Activated CD4-positive, alpha-beta T cell treated with anti-CD3 and anti-CD28 coated beads, Interleukin-2, amount 10 ng/mL, durations not matched to agents 7 days and 5 days (primary cell): ENCODE data around the gene RALGAPA2. TPM values are rescaled to one million over a fixed set of nuclear protein-coding genes. Genes with fewer than 3 reads are reported as not detected.
A peak's percentile ranks its signal among the peaks of the same experiment; 100 is the strongest.

Experiments
- CTCF ChIA-PET: fragments of 350-600 bp; sonication (Branson Sonifier 250); formaldehyde crosslinking; loops from one replicate; lab custom pipeline; 2021; ENCODE audit warnings: antibody characterized with exemption; lab: Charles Lee
- POLR2A ChIA-PET: fragments of 350-600 bp; sonication (Branson Sonifier 250); formaldehyde crosslinking; loops from one replicate; lab custom pipeline; 2021; ENCODE audit warnings: antibody characterized with exemption; lab: Charles Lee
- DNase-seq: peaks from one replicate; pipeline ENCODE4 v3.0.0-alpha.2; 2020
- H3K27ac Mint-ChIP-seq: one replicate; pipeline ENCODE4 v1.8.0; 2021; ENCODE audit warnings: mild to moderate bottlenecking, moderate library complexity, mixed read lengths
- H3K27me3 Mint-ChIP-seq: one replicate; pipeline ENCODE4 v1.8.0; 2021; ENCODE audit warnings: mixed read lengths
- H3K36me3 Mint-ChIP-seq: one replicate; pipeline ENCODE4 v1.8.0; 2021; ENCODE audit warnings: low read depth, mixed read lengths
- H3K4me1 Mint-ChIP-seq: one replicate; pipeline ENCODE4 v1.8.0; 2021; ENCODE audit warnings: mixed read lengths
- H3K4me3 Mint-ChIP-seq: one replicate; pipeline ENCODE4 v1.8.0; 2021; ENCODE audit warnings: mild to moderate bottlenecking, moderate library complexity, mixed read lengths
- H3K9me3 Mint-ChIP-seq: one replicate; pipeline ENCODE4 v1.8.0; 2021; ENCODE audit warnings: mixed read lengths
- total RNA-seq, 2 experiments: library from RNA; stranded (reverse); gene quantifications; one replicate each; pipeline ENCODE4 v1.2.3, GENCODE V29; 2021

Gene RALGAPA2
- total RNA-seq, 2 experiments from 2014 or later, result 26.4 to 31.7 TPM

GRCh38 chr20:20488388-20488787 is 224.1 kb downstream of the RALGAPA2 start:
- DNase-seq, result no peak
- no peaks in the 10 kb centered on the region for H3K27me3 Mint-ChIP-seq
- no peak overlapping the region for H3K4me3 Mint-ChIP-seq
- POLR2A ChIA-PET, result no interaction called here
- H3K9me3 Mint-ChIP-seq, result no peaks in the 10 kb centered on the region
- peaks cover 24% of the 10 kb centered on the region for H3K4me1 Mint-ChIP-seq
- no peak overlapping the region for H3K27ac Mint-ChIP-seq
- CTCF ChIA-PET, result interaction anchor here (1.2 kb wide), 1 partner anchor 8 kb away, joined by 4 read pairs; no protein-coding TSS in a partner anchor
- H3K36me3 Mint-ChIP-seq, result peaks cover 30% of the 10 kb centered on the region

GRCh38 chr20:20487811-20488210 is 224.6 kb downstream of the RALGAPA2 start:
- DNase-seq, result no peak
- H3K4me1 Mint-ChIP-seq, result peaks cover 24% of the 10 kb centered on the region

GRCh38 chr20:20483328-20483727 is 229.1 kb downstream of the RALGAPA2 start:
- Mint-ChIP-seq H3K36me3 (peaks cover 15% of the 10 kb centered on the region), H3K27ac (no peak overlapping the region), H3K4me3 (no peak overlapping the region), H3K4me1 (peaks cover 3% of the 10 kb centered on the region), H3K27me3 (no peaks in the 10 kb centered on the region), H3K9me3 (no peaks in the 10 kb centered on the region)
- CTCF ChIA-PET, result no interaction called here
- no peak for DNase-seq
- POLR2A ChIA-PET, result no interaction called here

More at GRCh38 chr20:20487811-20488210, 224.6 kb downstream of the RALGAPA2 start:
- Mint-ChIP-seq H3K9me3 (no peaks in the 10 kb centered on the region), H3K4me3 (no peak overlapping the region), H3K36me3 (peaks cover 30% of the 10 kb centered on the region), H3K27me3 (no peaks in the 10 kb centered on the region), H3K27ac (no peak overlapping the region)
- CTCF ChIA-PET, result interaction anchor here (0.7 kb wide), 3 partner anchors 71 to 377 kb away, joined by 3 to 4 read pairs (median 3); no protein-coding TSS in a partner anchor
- POLR2A ChIA-PET, result interaction anchor here (0.7 kb wide), 1 partner anchor 18 kb away, joined by 10 read pairs; no protein-coding TSS in a partner anchor

GRCh38 chr20:20482453-20482852 is 230.0 kb downstream of the RALGAPA2 start:
- Mint-ChIP-seq H3K27ac (no peak overlapping the region), H3K4me3 (no peak overlapping the region), H3K27me3 (no peaks in the 10 kb centered on the region), H3K9me3 (no peaks in the 10 kb centered on the region), H3K4me1 (peaks cover 2% of the 10 kb centered on the region), H3K36me3 (peaks cover 16% of the 10 kb centered on the region)
- POLR2A ChIA-PET, result no interaction called here
- DNase-seq, result no peak
- CTCF ChIA-PET, result interaction anchor here (0.9 kb wide), 1 partner anchor 15 kb away, joined by 3 read pairs; no protein-coding TSS in a partner anchor

- Mint-ChIP-seq H3K36me3 (peaks cover 9% of the 10 kb centered on the region), H3K4me3 (no peak overlapping the region), H3K9me3 (no peaks in the 10 kb centered on the region), H3K27me3 (no peaks in the 10 kb centered on the region), H3K4me1 (peaks cover 2% of the 10 kb centered on the region), H3K27ac (no peak overlapping the region)
- CTCF ChIA-PET, result no interaction called here
- POLR2A ChIA-PET, result no interaction called here
- DNase-seq, result no peak
Observed at GRCh38 chr20:20480689-20481088, 231.8 kb downstream of the RALGAPA2 start.

- H3K36me3 Mint-ChIP-seq, result peaks cover 9% of the 10 kb centered on the region
- no peak for DNase-seq
- H3K9me3 Mint-ChIP-seq, result no peaks in the 10 kb centered on the region
- H3K4me1 Mint-ChIP-seq, result peaks cover 2% of the 10 kb centered on the region
- no peak overlapping the region for H3K4me3 Mint-ChIP-seq
- ChIA-PET CTCF (no interaction called here), POLR2A (no interaction called here)
- H3K27me3 Mint-ChIP-seq, result no peaks in the 10 kb centered on the region
- H3K27ac Mint-ChIP-seq, result no peak overlapping the region
Observed at GRCh38 chr20:20480126-20480525, 232.3 kb downstream of the RALGAPA2 start.

GRCh38 chr20:20477444-20478041 is 234.9 kb downstream of the RALGAPA2 start:
- Mint-ChIP-seq H3K36me3 (peaks cover 9% of the 10 kb centered on the region), H3K9me3 (no peaks in the 10 kb centered on the region), H3K27me3 (no peaks in the 10 kb centered on the region), H3K4me3 (no peak overlapping the region), H3K4me1 (peaks cover 2% of the 10 kb centered on the region), H3K27ac (no peak overlapping the region)
- no peak for DNase-seq
- ChIA-PET POLR2A (no interaction called here), CTCF (no interaction called here)

GRCh38 chr20:20476504-20476903 is 235.9 kb downstream of the RALGAPA2 start:
- CTCF ChIA-PET, result no interaction called here
- DNase-seq, result no peak
- H3K27me3 Mint-ChIP-seq, result no peaks in the 10 kb centered on the region
- no peak overlapping the region for H3K4me3 Mint-ChIP-seq
- POLR2A ChIA-PET, result no interaction called here
- no peaks in the 10 kb centered on the region for H3K4me1 Mint-ChIP-seq
- no peaks in the 10 kb centered on the region for H3K9me3 Mint-ChIP-seq
- no peak overlapping the region for H3K27ac Mint-ChIP-seq
- H3K36me3 Mint-ChIP-seq, result peaks cover 12% of the 10 kb centered on the region

- H3K27me3 Mint-ChIP-seq, result no peaks in the 10 kb centered on the region
- peaks cover 2% of the 10 kb centered on the region for H3K4me1 Mint-ChIP-seq
Observed at GRCh38 chr20:20473657-20474056, 238.8 kb downstream of the RALGAPA2 start.

GRCh38 chr20:20472684-20473274 is 239.7 kb downstream of the RALGAPA2 start:
- Mint-ChIP-seq H3K27ac (no peak overlapping the region), H3K4me1 (peaks cover 2% of the 10 kb centered on the region), H3K4me3 (no peak overlapping the region), H3K36me3 (peaks cover 11% of the 10 kb centered on the region), H3K9me3 (no peaks in the 10 kb centered on the region), H3K27me3 (no peaks in the 10 kb centered on the region)
- no peak for DNase-seq
- CTCF ChIA-PET, result no interaction called here
- POLR2A ChIA-PET, result no interaction called here

More at GRCh38 chr20:20473657-20474056, 238.8 kb downstream of the RALGAPA2 start:
- POLR2A ChIA-PET, result no interaction called here
- no peak for DNase-seq
- CTCF ChIA-PET, result no interaction called here
- Mint-ChIP-seq H3K27ac (no peak overlapping the region), H3K4me3 (no peak overlapping the region), H3K36me3 (peaks cover 16% of the 10 kb centered on the region), H3K9me3 (no peaks in the 10 kb centered on the region)

GRCh38 chr20:20466341-20466879 is 246.0 kb downstream of the RALGAPA2 start:
- ChIA-PET CTCF (no interaction called here), POLR2A (no interaction called here)
- Mint-ChIP-seq H3K4me3 (no peak overlapping the region), H3K27me3 (no peaks in the 10 kb centered on the region), H3K27ac (no peak overlapping the region), H3K9me3 (no peaks in the 10 kb centered on the region), H3K36me3 (peaks cover 3% of the 10 kb centered on the region), H3K4me1 (peaks cover 12% of the 10 kb centered on the region)
- no peak for DNase-seq

GRCh38 chr20:20465252-20465651 is 247.2 kb downstream of the RALGAPA2 start:
- Mint-ChIP-seq H3K27ac (peak overlapping the region; percentile 54), H3K27me3 (no peaks in the 10 kb centered on the region), H3K4me3 (no peak overlapping the region), H3K9me3 (no peaks in the 10 kb centered on the region), H3K36me3 (peaks cover 3% of the 10 kb centered on the region), H3K4me1 (peaks cover 12% of the 10 kb centered on the region)
- no peak for DNase-seq
- ChIA-PET POLR2A (no interaction called here), CTCF (no interaction called here)

GRCh38 chr20:20463933-20464374 is 248.5 kb downstream of the RALGAPA2 start:
- no peaks in the 10 kb centered on the region for H3K9me3 Mint-ChIP-seq
- CTCF ChIA-PET, result no interaction called here
- H3K4me1 Mint-ChIP-seq, result peaks cover 10% of the 10 kb centered on the region
- no peak overlapping the region for H3K27ac Mint-ChIP-seq
- H3K27me3 Mint-ChIP-seq, result no peaks in the 10 kb centered on the region
- no peak overlapping the region for H3K4me3 Mint-ChIP-seq
- DNase-seq, result no peak
- POLR2A ChIA-PET, result no interaction called here
- peaks cover under 1% of the 10 kb centered on the region for H3K36me3 Mint-ChIP-seq
